ENCODE data around the gene WNT2B. TPM values are rescaled to one million over a fixed set of nuclear protein-coding genes. Genes with fewer than 3 reads are reported as not detected.

The WNT2B gene
- total RNA-seq, 1 experiment from 2014 or later, result 1.6 TPM

- no TSS peak for BruUV-seq (replicated peaks)
- Histone ChIP-seq H3K36me3 (ENCODE audit: control insufficient read depth, insufficient read depth, low read length) (no peaks in the 10 kb centered on the region), H3K9me3 (ENCODE audit: control insufficient read depth, insufficient read depth, low read depth, low read length) (no peaks in the 10 kb centered on the region), H3K27ac (ENCODE audit: low read length) (no peak overlapping the region), H3K4me1 (ENCODE audit: control insufficient read depth, insufficient read depth, low read length) (no peaks in the 10 kb centered on the region), H3K27me3 (ENCODE audit: control insufficient read depth, insufficient read depth, low read length) (no peaks in the 10 kb centered on the region), H3K4me3 (ENCODE audit: low read depth in 2 of 2, low read length in 2 of 2) (no peak overlapping the region)
- no peak for ATAC-seq
- in situ Hi-C loops (cut with HindIII; ENCODE audit: low pct_unique_long_range_greater_than_20kb, low sequenced_read_pairs), result no loop called here
- no peak for TF ChIP-seq TCF7L2 (IDR thresholded peaks at IDR 0.05; ENCODE audit: low read depth, low read length)
- no peak for TF ChIP-seq POLR2AphosphoS5 (IDR thresholded peaks at IDR 0.05; ENCODE audit: low read depth, low read length)
- TF ChIP-seq REST (IDR thresholded peaks at IDR 0.05; ENCODE audit: insufficient read depth in 1 of 2, low read depth in 2 of 2, low read length in 1 of 2), result no peak
- TF ChIP-seq, protein P1, sequence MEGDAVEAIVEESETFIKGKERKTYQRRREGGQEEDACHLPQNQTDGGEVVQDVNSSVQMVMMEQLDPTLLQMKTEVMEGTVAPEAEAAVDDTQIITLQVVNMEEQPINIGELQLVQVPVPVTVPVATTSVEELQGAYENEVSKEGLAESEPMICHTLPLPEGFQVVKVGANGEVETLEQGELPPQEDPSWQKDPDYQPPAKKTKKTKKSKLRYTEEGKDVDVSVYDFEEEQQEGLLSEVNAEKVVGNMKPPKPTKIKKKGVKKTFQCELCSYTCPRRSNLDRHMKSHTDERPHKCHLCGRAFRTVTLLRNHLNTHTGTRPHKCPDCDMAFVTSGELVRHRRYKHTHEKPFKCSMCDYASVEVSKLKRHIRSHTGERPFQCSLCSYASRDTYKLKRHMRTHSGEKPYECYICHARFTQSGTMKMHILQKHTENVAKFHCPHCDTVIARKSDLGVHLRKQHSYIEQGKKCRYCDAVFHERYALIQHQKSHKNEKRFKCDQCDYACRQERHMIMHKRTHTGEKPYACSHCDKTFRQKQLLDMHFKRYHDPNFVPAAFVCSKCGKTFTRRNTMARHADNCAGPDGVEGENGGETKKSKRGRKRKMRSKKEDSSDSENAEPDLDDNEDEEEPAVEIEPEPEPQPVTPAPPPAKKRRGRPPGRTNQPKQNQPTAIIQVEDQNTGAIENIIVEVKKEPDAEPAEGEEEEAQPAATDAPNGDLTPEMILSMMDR (IDR thresholded peaks at IDR 0.05), result no peak
- TF ChIP-seq SIN3A (IDR thresholded peaks at IDR 0.05; ENCODE audit: borderline replicate concordance, insufficient read depth, low read depth, low read length), result no peak
- intact Hi-C loops (cut with micrococcal nuclease; ENCODE audit: unreplicated experiment), result no loop called here
- ChIA-PET CTCF (interaction anchor here (1.0 kb wide), 1 partner anchor 11 kb away, joined by 3 read pairs; no protein-coding TSS in a partner anchor), POLR2A (interaction anchor here (0.6 kb wide), 1 partner anchor 159 kb away, joined by 4 read pairs; no protein-coding TSS in a partner anchor)
- DNase-seq (ENCODE audit: low read depth, low spot score), result no peak
These were observed 13.9 kb downstream of the WNT2B start for GRCh38 chr1:112522621-112523020.

DNA sequence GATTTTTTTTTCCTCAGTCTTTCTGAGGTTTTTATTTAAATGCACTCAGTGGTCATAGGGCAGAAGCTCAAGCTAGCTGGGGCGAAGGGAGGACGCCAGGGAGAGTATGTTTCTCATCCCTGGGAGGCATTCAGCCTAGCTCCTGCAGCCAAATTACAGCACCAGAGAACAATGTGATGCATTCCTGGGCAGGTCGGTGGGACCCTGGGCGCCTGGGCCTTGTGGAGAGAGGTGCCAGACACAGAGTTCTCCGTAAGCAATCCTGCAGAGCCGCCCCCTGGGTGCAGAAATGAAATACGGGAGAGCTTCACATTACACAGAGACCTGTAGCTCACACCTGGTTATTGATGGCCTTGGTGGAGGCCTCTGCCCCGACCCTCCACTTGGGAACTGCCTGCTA lies 15.5 kb downstream of the WNT2B start:
- no peak overlapping the region for H3K27ac ChIP-seq (ENCODE audit: low read length)

More for the DNA sequence above, 15.5 kb downstream of the WNT2B start:
- Histone ChIP-seq H3K4me3 (ENCODE audit: low read depth in 2 of 2, low read length in 2 of 2) (no peak overlapping the region), H3K36me3 (ENCODE audit: control insufficient read depth, insufficient read depth, low read length) (no peaks in the 10 kb centered on the region), H3K9me3 (ENCODE audit: control insufficient read depth, insufficient read depth, low read depth, low read length) (no peaks in the 10 kb centered on the region), H3K4me1 (ENCODE audit: control insufficient read depth, insufficient read depth, low read length) (no peaks in the 10 kb centered on the region), H3K27me3 (ENCODE audit: control insufficient read depth, insufficient read depth, low read length) (no peaks in the 10 kb centered on the region)
- DNase-seq (ENCODE audit: low read depth, low spot score) (no peak), ATAC-seq (no peak)
- ChIA-PET POLR2A (no interaction called here), CTCF (no interaction called here)
- BruUV-seq (replicated peaks), result no TSS peak
- intact Hi-C loops (cut with micrococcal nuclease; ENCODE audit: unreplicated experiment) (no loop called here), in situ Hi-C loops (cut with HindIII; ENCODE audit: low pct_unique_long_range_greater_than_20kb, low sequenced_read_pairs) (no loop called here)
- TF ChIP-seq REST (IDR thresholded peaks at IDR 0.05; ENCODE audit: insufficient read depth in 1 of 2, low read depth in 2 of 2, low read length in 1 of 2) (no peak), SIN3A (IDR thresholded peaks at IDR 0.05; ENCODE audit: borderline replicate concordance, insufficient read depth, low read depth, low read length) (no peak)
- TF ChIP-seq, protein P1 (IDR thresholded peaks at IDR 0.05), result no peak

Measured in Panc1 (cell line).